Measurements from ENCODE around the gene NCAPG2. TPM values are rescaled to one million over a fixed set of nuclear protein-coding genes. Genes with fewer than 3 reads are reported as not detected.

NCAPG2 gene
- polyA plus RNA-seq, 3 donors: 1.1 to 3.1 (median 1.7) TPM

DNA sequence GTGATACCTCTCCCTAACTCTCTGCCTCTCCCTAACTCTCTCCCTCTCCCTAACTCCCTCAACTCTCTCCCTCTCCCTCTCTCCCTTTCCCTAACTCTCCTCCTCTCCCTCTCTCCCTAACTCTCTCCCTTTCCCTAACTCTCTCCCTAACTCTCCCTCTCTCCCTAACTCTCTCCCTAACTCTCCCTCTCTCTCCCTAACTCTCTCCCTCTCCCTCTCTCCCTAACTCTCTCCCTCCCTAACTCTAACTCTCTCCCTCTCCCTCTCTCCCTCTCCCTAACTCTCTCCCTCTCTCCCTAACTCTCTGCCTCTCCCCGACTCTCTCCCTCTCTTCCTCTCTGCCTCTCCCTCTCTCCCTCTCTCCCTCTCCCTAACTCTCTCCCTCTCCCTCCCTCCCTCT is 115.0 kb downstream of the NCAPG2 start:
- H3K27ac Mint-ChIP-seq: no peak overlapping the region
- intact Hi-C loops (cut with micrococcal nuclease): no loop called here
- Histone ChIP-seq H3K36me3 (replicated peaks in 1 of 2; ENCODE audit: control insufficient read depth in 1 of 2, insufficient read depth in 2 of 2, low read length in 2 of 2) (no peaks in the 10 kb centered on the region), H3K4me3 (replicated peaks in 1 of 3; ENCODE audit: low read depth in 2 of 3, low read length in 3 of 3) (no peak overlapping the region), H4K20me1 (ENCODE audit: insufficient read depth, low read length) (no peaks in the 10 kb centered on the region), H3K9ac (ENCODE audit: insufficient read depth, low read length, poor library complexity, severe bottlenecking) (no peak overlapping the region), H3K4me1 (ENCODE audit: control insufficient read depth in 1 of 2, insufficient read depth in 2 of 2, low read length in 2 of 2) (no peaks in the 10 kb centered on the region), H3K27ac (ENCODE audit: low read depth in 1 of 2, low read length in 2 of 2) (no peak overlapping the region), H2AFZ (ENCODE audit: insufficient read depth, low read depth, low read length, poor library complexity, severe bottlenecking) (no peak overlapping the region), H3K79me2 (ENCODE audit: insufficient read depth, low read length) (no peaks in the 10 kb centered on the region), H3K4me2 (replicated peaks; ENCODE audit: extremely low read depth, low read length, poor library complexity, severe bottlenecking) (no peak overlapping the region), H3K27me3 (ENCODE audit: control insufficient read depth in 2 of 2, insufficient read depth in 2 of 2, low read length in 2 of 2) (peaks cover 23 to 41% of the 10 kb centered on the region in 2 donors), H3K9me3 (replicated peaks in 1 of 2; ENCODE audit: control insufficient read depth in 1 of 2, insufficient read depth in 1 of 2, low read length in 2 of 2) (peaks cover 0 to 12% of the 10 kb centered on the region in 2 donors)
- TF ChIP-seq, protein P1, sequence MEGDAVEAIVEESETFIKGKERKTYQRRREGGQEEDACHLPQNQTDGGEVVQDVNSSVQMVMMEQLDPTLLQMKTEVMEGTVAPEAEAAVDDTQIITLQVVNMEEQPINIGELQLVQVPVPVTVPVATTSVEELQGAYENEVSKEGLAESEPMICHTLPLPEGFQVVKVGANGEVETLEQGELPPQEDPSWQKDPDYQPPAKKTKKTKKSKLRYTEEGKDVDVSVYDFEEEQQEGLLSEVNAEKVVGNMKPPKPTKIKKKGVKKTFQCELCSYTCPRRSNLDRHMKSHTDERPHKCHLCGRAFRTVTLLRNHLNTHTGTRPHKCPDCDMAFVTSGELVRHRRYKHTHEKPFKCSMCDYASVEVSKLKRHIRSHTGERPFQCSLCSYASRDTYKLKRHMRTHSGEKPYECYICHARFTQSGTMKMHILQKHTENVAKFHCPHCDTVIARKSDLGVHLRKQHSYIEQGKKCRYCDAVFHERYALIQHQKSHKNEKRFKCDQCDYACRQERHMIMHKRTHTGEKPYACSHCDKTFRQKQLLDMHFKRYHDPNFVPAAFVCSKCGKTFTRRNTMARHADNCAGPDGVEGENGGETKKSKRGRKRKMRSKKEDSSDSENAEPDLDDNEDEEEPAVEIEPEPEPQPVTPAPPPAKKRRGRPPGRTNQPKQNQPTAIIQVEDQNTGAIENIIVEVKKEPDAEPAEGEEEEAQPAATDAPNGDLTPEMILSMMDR (IDR thresholded peaks at IDR 0.05): no peak
- DNase-seq: no peak
- 45% methylated on average over 1 of the region's 1 CpG for WGBS (ENCODE audit: insufficient coverage)
- H3K9me3 Mint-ChIP-seq: peaks cover 0 to 25% (median 10%) of the 10 kb centered on the region in 7 donors
- no peaks in the 10 kb centered on the region for H3K4me1 Mint-ChIP-seq
- H3K36me3 Mint-ChIP-seq: no peaks in the 10 kb centered on the region
- H3K27me3 Mint-ChIP-seq (ENCODE audit: low read depth in 3 of 3): peaks cover 35 to 52% (median 40%) of the 10 kb centered on the region in 3 donors
- H3K4me3 Mint-ChIP-seq: peak overlapping the region in 1 of 2 donors; percentile 63

- Histone ChIP-seq H3K9ac (ENCODE audit: insufficient read depth, low read length, poor library complexity, severe bottlenecking) (no peak overlapping the region), H3K27ac (ENCODE audit: low read depth in 1 of 2, low read length in 2 of 2) (no peak overlapping the region), H3K4me2 (replicated peaks; ENCODE audit: extremely low read depth, low read length, poor library complexity, severe bottlenecking) (no peak overlapping the region), H2AFZ (ENCODE audit: insufficient read depth, low read depth, low read length, poor library complexity, severe bottlenecking) (no peak overlapping the region), H3K9me3 (replicated peaks in 1 of 2; ENCODE audit: control insufficient read depth in 1 of 2, insufficient read depth in 1 of 2, low read length in 2 of 2) (peaks cover 0 to 7% of the 10 kb centered on the region in 2 donors), H3K4me1 (ENCODE audit: control insufficient read depth in 1 of 2, insufficient read depth in 2 of 2, low read length in 2 of 2) (no peaks in the 10 kb centered on the region), H3K79me2 (ENCODE audit: insufficient read depth, low read length) (no peaks in the 10 kb centered on the region), H4K20me1 (ENCODE audit: insufficient read depth, low read length) (no peaks in the 10 kb centered on the region), H3K4me3 (replicated peaks in 1 of 3; ENCODE audit: low read depth in 2 of 3, low read length in 3 of 3) (no peak overlapping the region), H3K27me3 (ENCODE audit: control insufficient read depth in 2 of 2, insufficient read depth in 2 of 2, low read length in 2 of 2) (peaks cover 26 to 48% of the 10 kb centered on the region in 2 donors), H3K36me3 (replicated peaks in 1 of 2; ENCODE audit: control insufficient read depth in 1 of 2, insufficient read depth in 2 of 2, low read length in 2 of 2) (no peaks in the 10 kb centered on the region)
- no peak for DNase-seq
- 46% methylated on average over 2 of the region's 16 CpGs for WGBS (ENCODE audit: insufficient coverage)
- Mint-ChIP-seq H3K27me3 (ENCODE audit: low read depth in 3 of 3) (peaks cover 36 to 59% (median 45%) of the 10 kb centered on the region in 3 donors), H3K4me3 (peak overlapping the region in 1 of 2 donors; percentile 63), H3K4me1 (no peaks in the 10 kb centered on the region), H3K9me3 (peaks cover 0 to 25% (median 10%) of the 10 kb centered on the region in 7 donors), H3K27ac (no peak overlapping the region), H3K36me3 (no peaks in the 10 kb centered on the region)
- intact Hi-C loops (cut with micrococcal nuclease): no loop called here
- TF ChIP-seq, protein P1 (IDR thresholded peaks at IDR 0.05): no peak
These were observed 115.6 kb downstream of the NCAPG2 start for GRCh38 chr7:158588878-158589442.
